SH-SY5Y (cell line): ENCODE data around the gene RETREG1.

Experiments
- GATA2 ChIP-seq: IDR thresholded peaks from 2 replicates; pipeline ENCODE4 v1.6.1; 2011; ENCODE audit warnings: mild to moderate bottlenecking, low read depth, low read length
- GATA3 ChIP-seq: IDR thresholded peaks from 2 replicates; pipeline ENCODE4 v1.6.1; 2011; ENCODE audit warnings: low read depth, mild to moderate bottlenecking, low read length, moderate library complexity

The RETREG1 gene

GRCh38 chr5:16596581-16596940 lies 20.2 kb downstream of the RETREG1 start:
- no peak for TF ChIP-seq GATA2
- no peak for TF ChIP-seq GATA3

- TF ChIP-seq GATA3 (no peak), GATA2 (no peak)
These were observed 20.8 kb downstream of the RETREG1 start for GRCh38 chr5:16595881-16596580.

GRCh38 chr5:16593628-16594027 lies 23.2 kb downstream of the RETREG1 start:
- TF ChIP-seq GATA3 (no peak), GATA2 (no peak)

GRCh38 chr5:16593013-16593412 lies 23.8 kb downstream of the RETREG1 start:
- TF ChIP-seq GATA2: no peak
- no peak for TF ChIP-seq GATA3

- no peak for TF ChIP-seq GATA2
- TF ChIP-seq GATA3: no peak
These were observed 24.5 kb downstream of the RETREG1 start for GRCh38 chr5:16592255-16592654.

GRCh38 chr5:16590685-16591084 lies 26.1 kb downstream of the RETREG1 start:
- TF ChIP-seq GATA2 (no peak), GATA3 (no peak)

GRCh38 chr5:16589658-16590057 lies 27.1 kb downstream of the RETREG1 start:
- TF ChIP-seq GATA3 (no peak), GATA2 (no peak)

- TF ChIP-seq GATA3 (no peak), GATA2 (no peak)
These were observed 28.2 kb downstream of the RETREG1 start for GRCh38 chr5:16588434-16589214.

- TF ChIP-seq GATA2: no peak
- no peak for TF ChIP-seq GATA3
These were observed 30.2 kb downstream of the RETREG1 start for GRCh38 chr5:16586556-16586955.

- no peak for TF ChIP-seq GATA3
- TF ChIP-seq GATA2: no peak
These were observed 31.6 kb downstream of the RETREG1 start for GRCh38 chr5:16585041-16585667.

- TF ChIP-seq GATA2 (no peak), GATA3 (no peak)
These were observed 34.7 kb downstream of the RETREG1 start for GRCh38 chr5:16582081-16582480.

- no peak for TF ChIP-seq GATA2
These were observed 36.4 kb downstream of the RETREG1 start for GRCh38 chr5:16580382-16580781.

GRCh38 chr5:16579142-16579847 lies 37.5 kb downstream of the RETREG1 start:
- TF ChIP-seq GATA3 (no peak), GATA2 (no peak)

- no peak for TF ChIP-seq GATA2
- no peak for TF ChIP-seq GATA3
These were observed 38.3 kb downstream of the RETREG1 start for GRCh38 chr5:16578474-16578883.
